NCI-H2171 (cell line): ENCODE measurements around the gene VAC14.
A peak's percentile ranks its signal among the peaks of the same experiment; 100 is the strongest.
"Not testable (repeated sequence)": the region's sequence is repeated elsewhere in the genome, so short reads cannot be mapped to it uniquely, and the experiment has no call there.

Source experiments
- DNase-seq: peaks from one replicate; lab custom pipeline; 2025; lab: John Stamatoyannopoulos, UW

VAC14 gene

GRCh38 chr16:70800781-70801480, at the start of gene VAC14:
Gene VAC14 (minus strand): TSS chr16:70801158. CDS start chr16:70800900, 258 bp downstream.
- DNase-seq, result peak; percentile 95

GRCh38 chr16:70823498-70824118, 22.6 kb upstream of the VAC14 start:
- not testable (repeated sequence) for DNase-seq

GRCh38 chr16:70822734-70823133, 21.8 kb upstream of the VAC14 start:
- DNase-seq, result not testable (repeated sequence)

GRCh38 chr16:70818088-70818487, 17.1 kb upstream of the VAC14 start:
- DNase-seq, result not testable (repeated sequence)

GRCh38 chr16:70809392-70810060, 8.6 kb upstream of the VAC14 start:
- DNase-seq, result no peak

GRCh38 chr16:70808371-70808770, 7.4 kb upstream of the VAC14 start:
- DNase-seq, result no peak

- no peak for DNase-seq
Observed at GRCh38 chr16:70805787-70806186, 4.8 kb upstream of the VAC14 start.

- DNase-seq, result no peak
Observed at GRCh38 chr16:70805380-70805779, 4.4 kb upstream of the VAC14 start.

GRCh38 chr16:70804734-70805169, 3.8 kb upstream of the VAC14 start:
- no peak for DNase-seq

- no peak for DNase-seq
Observed at GRCh38 chr16:70804153-70804733, 3.3 kb upstream of the VAC14 start.

GRCh38 chr16:70803319-70803718, 2.4 kb upstream of the VAC14 start:
- DNase-seq, result no peak

GRCh38 chr16:70801611-70802010, 653 bp upstream of the VAC14 start:
- DNase-seq, result no peak

GRCh38 chr16:70800311-70800710, 647 bp downstream of the VAC14 start:
- DNase-seq, result no peak

- no peak for DNase-seq
Observed at GRCh38 chr16:70796301-70796700, 4.7 kb downstream of the VAC14 start.

GRCh38 chr16:70795296-70795912, 5.6 kb downstream of the VAC14 start:
- no peak for DNase-seq

- DNase-seq, result no peak
Observed at GRCh38 chr16:70793851-70794502, 7.0 kb downstream of the VAC14 start.

GRCh38 chr16:70790815-70791214, 10.1 kb downstream of the VAC14 start:
- DNase-seq, result no peak

- no peak for DNase-seq
Observed at GRCh38 chr16:70789595-70790447, 11.1 kb downstream of the VAC14 start.

- DNase-seq, result no peak
Observed at GRCh38 chr16:70788668-70789594, 12.0 kb downstream of the VAC14 start.
